Skin epidermis (tissue), 12 donors: ENCODE data around the gene C2CD5.
"Not testable (repeated sequence)": the region's sequence is repeated elsewhere in the genome, so short reads cannot be mapped to it uniquely, and the experiment has no call there.

Source experiments
- H3K27ac ChIP-seq, 21 experiments: fragments of 200-600 bp; sonication (generic) in 11 of 21; one replicate each; pipeline ENCODE4 v1.5.0; 2020; ENCODE audit warnings: mild to moderate bottlenecking in 3 of 21, inconsistent platforms in 2 of 21, moderate library complexity in 2 of 21
- H3K4me3 ChIP-seq, 7 experiments: fragments of 200-600 bp; sonication (generic) in 2 of 7; one replicate each; pipeline ENCODE4 v1.5.0; 2020; ENCODE audit warnings: inconsistent platforms in 2 of 7, mild to moderate bottlenecking in 2 of 7, moderate library complexity in 1 of 7

The C2CD5 gene, protein sequence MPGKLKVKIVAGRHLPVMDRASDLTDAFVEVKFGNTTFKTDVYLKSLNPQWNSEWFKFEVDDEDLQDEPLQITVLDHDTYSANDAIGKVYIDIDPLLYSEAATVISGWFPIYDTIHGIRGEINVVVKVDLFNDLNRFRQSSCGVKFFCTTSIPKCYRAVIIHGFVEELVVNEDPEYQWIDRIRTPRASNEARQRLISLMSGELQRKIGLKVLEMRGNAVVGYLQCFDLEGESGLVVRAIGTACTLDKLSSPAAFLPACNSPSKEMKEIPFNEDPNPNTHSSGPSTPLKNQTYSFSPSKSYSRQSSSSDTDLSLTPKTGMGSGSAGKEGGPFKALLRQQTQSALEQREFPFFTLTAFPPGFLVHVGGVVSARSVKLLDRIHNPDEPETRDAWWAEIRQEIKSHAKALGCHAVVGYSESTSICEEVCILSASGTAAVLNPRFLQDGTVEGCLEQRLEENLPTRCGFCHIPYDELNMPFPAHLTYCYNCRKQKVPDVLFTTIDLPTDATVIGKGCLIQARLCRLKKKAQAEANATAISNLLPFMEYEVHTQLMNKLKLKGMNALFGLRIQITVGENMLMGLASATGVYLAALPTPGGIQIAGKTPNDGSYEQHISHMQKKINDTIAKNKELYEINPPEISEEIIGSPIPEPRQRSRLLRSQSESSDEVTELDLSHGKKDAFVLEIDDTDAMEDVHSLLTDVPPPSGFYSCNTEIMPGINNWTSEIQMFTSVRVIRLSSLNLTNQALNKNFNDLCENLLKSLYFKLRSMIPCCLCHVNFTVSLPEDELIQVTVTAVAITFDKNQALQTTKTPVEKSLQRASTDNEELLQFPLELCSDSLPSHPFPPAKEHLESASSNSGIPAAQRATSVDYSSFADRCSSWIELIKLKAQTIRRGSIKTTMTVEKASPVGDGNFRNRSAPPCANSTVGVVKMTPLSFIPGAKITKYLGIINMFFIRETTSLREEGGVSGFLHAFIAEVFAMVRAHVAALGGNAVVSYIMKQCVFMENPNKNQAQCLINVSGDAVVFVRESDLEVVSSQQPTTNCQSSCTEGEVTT

DNA sequence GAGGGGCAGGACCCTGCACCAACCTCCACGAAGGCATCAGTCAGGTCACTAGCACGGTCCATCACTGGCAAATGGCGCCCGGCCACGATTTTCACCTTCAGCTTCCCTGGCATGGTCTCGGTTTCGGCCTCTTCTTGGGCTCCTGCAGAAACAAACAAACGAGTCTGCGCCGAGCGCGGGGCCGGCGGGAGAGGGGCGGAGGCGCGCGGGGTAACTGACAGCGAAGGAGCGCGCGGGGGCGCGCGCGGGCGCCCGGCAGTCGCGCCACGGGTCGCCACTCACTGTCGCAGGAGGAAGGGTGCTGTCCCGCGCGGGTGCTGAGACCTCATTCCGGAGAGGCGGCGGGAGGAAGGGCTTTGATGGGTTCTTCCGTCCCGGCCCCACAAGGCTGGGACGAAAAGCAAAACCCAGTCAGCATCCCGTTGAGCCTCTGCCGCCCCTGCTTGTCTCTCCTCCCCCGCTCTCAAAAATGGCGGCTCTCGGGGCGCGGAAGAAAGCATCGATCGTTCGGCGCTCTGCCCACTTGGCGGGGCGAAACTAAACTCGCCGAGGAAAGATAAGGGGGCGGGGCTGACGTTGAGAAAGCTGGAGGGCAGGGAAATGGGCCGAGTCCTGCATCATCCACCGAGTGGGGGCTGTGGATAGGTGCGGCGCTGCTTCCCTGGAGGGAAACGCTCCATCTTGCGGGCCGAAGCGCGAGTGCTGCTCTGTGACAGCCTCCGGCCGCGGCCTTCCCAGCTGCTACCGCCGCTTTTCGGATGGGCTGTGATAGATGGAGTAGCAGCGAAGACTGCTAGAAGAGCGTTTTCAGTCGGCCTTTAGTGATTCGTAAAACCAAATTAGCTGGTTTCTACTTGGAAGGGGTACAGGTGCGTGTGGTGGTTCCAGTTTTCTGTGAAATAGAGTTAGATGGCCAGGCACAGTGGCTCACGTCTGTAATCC is at the start of gene C2CD5:
Gene C2CD5, minus strand, starts transcription at position 505 of the 942 bp plus-strand sequence. Its CDS starts 392 bp downstream, at position 113.
- peak within 1 kb of the TSS; percentile 59 to 89 (median 80) for H3K4me3 ChIP-seq

DNA sequence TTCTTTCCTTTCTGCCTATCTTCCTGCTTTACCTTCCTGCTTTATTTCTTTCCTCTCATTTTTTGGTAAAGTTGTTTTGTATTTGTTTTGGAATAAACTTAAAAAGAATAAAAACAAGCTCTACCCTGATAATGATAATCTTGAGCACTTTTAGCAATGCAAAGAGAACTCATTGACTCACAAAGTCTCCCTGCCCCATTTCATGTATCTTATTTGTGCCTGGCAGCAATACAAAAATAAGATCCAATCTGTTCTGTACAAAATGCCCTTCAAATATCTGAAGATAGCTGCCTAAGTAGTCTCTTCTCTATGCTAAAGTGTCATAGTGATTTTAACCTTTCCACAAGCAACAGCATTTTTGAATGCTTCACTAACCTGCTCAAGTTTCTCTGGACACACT is 49.5 kb upstream of the C2CD5 start:
- Histone ChIP-seq H3K27ac (no peak overlapping the region), H3K4me3 (no peak overlapping the region)

More for the DNA sequence above, at the start of gene C2CD5:
- peak within 1 kb of the TSS; percentile 64 to 99 (median 93) for H3K27ac ChIP-seq

DNA sequence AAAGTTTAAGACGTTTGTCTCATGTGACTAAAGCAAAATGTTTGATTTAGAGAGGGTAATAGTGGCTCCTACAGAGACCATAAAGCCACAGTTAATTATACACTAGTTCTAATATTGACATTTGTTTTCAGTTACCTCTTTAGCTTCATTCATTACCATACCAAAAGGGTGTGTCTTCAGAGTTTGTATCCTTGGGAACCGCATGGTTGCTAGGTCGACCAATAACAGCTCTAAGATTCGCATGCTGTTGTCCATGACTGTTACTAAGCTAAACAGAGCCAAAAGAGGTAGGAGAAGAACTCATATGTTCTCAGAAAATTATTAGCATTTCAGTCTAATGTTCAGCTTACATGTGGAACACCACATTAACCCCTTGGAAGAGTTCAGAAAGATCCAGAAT is 44.5 kb upstream of the C2CD5 start:
- H3K27ac ChIP-seq = no peak overlapping the region
- H3K4me3 ChIP-seq = no peak overlapping the region

DNA sequence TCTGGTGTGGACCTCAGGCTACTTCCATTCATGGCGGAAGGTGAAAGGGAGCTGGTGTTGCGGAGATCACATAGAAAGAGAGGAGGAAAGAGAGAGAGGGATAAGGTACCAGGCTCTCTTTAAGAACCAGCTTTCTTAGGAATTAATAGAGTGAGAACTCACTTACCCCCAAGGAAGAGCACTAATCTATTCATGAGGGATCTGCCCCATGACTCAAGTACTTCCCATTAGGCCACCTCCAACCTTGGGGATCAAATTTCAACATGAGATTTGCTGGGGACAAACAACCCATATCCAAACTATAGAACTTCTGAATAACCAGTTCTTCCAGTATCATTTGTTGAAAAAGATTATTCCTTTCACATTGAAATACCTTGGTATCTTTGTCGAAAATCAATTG is 34.0 kb upstream of the C2CD5 start:
- Histone ChIP-seq H3K27ac (no peak overlapping the region), H3K4me3 (no peak overlapping the region)

DNA sequence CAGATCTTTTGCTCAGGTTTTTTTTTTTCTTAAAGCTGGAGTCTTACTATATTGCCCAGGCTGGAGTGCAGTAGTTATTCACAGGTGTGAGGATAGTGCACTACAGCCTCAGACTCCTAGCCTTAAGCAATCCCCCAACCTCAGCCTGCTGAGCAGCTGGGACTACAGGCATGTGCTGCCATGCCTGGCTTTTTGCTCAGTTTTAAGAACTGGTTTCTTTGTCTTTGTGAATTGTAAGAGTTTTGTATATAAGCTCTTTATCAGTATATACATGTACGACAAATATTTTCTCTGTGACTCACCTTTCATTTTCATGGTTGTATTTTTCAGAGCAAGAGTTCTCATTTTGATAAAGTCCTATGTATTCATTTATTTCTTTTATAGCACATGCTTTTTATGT is 33.3 kb upstream of the C2CD5 start:
- no peak overlapping the region for H3K4me3 ChIP-seq
- H3K27ac ChIP-seq = no peak overlapping the region

DNA sequence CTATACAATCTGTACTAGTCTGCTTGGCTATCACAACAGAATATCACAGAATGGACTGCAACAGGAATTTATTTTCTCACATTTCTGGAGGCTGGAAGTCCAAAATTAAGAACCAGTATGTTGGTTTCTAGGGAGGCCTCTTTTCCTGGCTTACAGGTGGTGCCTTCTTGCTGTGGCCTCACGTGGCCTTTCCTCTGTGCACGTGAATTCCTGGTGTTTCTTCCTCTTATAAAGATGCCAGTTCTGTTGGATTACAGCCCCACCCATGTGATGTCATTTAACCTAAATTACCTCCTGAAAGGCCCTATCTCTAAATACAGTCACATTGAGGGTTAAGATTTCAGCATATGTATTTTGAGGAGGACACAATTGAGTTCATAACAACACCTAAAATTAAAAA is 32.1 kb upstream of the C2CD5 start:
- no peak overlapping the region for H3K27ac ChIP-seq
- no peak overlapping the region for H3K4me3 ChIP-seq

DNA sequence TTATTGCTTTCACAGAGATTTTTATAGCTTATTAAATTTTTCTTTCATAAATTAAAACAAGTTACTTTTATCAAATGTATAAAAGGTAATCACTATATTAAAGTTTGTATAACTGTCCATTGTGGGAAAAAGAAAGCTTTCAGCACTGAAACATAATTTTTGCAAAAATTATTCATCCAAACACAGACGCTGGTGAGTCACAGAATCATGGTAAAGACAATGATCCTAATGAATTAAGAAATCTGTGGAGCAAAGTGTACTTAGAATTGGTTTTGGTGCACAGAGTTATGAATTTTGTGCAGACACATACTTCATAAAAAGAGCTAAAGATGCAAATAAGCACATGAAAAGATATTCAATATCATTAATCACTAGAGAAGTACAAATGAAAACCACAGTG is 31.7 kb upstream of the C2CD5 start:
- H3K27ac ChIP-seq = no peak overlapping the region
- H3K4me3 ChIP-seq = no peak overlapping the region

DNA sequence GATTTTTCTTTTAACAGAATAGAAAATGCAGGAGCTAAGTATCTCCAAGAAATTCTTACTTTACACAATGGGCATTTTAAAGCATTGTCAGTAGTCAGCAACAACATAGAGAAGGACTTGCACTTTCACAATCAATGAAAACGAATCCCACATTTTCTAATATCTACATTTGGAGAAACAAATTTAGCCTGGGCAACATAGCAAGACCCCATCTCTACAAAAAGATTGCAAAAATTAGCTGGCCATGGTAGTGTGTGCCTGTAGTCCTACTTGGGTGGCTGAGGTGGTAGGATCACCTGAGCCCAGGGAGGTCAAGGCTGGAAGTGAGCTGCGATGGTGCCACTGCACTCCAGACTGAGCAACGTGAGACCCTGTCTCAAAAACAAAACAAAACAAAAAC is 30.6 kb upstream of the C2CD5 start:
- no peak overlapping the region for H3K27ac ChIP-seq
- no peak overlapping the region for H3K4me3 ChIP-seq

DNA sequence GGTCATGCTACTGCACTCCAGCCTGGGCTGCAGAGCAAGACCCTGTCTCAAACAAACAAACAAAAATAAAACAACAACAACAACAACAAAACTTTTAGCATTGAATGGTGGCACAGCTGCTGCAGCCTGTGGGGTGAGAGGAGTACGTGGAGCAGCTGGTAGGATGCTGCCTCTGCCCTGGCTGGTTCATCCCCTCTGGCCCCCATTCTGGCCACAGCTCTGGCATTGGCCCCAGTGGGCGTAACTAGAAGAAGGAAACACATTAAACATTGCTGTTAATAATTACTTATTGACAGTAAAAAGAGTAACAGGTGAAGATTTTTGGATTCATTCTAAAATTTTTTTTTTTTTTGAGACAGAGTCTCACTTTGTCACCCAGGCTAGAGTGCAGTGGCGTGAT is 28.8 kb upstream of the C2CD5 start:
- Histone ChIP-seq H3K27ac (no peak overlapping the region), H3K4me3 (no peak overlapping the region)

DNA sequence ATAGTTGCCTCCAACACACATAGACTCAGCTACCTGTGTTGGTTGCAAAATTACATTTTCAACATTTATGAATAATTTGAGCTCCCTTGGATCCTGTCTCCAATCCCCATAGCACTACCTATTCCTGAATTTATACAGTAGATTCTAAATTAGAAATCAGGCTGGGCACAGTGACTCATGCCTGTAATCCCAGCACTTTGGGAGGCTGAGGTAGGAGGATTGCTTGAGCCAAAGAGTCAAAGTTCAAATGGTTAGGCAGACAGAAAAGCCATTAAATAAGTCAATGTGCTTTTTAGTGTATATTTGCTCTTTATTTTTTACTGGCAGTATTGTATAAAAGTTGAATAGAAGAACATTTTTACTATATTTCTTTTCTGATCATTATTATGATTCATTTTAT is 24.9 kb upstream of the C2CD5 start:
- Histone ChIP-seq H3K4me3 (no peak overlapping the region), H3K27ac (no peak overlapping the region)

DNA sequence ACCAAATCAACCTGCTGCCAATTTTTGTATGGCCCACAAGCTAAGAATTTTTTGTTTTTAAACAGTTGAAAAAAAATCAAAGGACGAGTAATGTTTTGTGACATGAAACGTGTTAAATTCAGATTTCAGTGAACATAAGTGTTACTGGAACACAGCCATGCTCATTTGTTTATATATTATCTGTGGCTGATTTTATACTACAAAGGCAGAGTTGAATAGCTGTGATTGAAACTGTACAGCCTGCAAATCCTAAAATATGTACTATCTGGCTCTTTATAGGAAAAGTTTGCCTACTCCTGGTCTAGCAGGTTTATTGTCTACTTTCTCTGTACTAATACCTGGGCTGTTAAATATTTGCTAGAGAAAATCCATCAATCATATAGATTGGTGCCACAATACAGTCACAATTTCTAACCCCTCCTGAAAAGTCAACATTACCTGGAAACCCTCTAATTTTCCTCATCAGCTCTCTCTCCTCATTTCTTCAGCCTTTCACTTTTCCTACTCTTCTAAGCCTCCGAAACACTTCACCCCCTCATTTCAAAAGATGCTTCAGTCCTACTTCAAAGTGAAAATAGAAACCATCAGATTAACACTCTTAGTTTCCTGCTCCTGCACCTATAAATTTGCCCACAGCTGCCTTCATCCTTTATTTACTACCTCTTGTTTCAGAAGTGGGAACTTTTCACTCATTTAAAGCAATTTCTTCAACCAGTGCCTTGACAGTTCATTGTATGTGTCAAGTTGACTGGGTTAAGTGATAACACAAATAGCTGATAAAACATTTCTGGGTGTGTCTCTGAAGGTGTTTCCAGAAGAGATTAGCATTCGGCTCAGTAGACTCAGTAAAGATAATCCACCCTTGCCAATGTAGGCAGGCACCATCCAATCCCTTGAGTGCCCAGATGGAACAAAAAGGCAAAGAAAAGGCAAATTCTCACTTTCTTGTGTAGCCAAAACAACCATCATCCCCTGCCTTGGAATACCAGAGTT is 18.0 kb upstream of the C2CD5 start:
- Histone ChIP-seq H3K27ac (no peak overlapping the region), H3K4me3 (no peak overlapping the region)

DNA sequence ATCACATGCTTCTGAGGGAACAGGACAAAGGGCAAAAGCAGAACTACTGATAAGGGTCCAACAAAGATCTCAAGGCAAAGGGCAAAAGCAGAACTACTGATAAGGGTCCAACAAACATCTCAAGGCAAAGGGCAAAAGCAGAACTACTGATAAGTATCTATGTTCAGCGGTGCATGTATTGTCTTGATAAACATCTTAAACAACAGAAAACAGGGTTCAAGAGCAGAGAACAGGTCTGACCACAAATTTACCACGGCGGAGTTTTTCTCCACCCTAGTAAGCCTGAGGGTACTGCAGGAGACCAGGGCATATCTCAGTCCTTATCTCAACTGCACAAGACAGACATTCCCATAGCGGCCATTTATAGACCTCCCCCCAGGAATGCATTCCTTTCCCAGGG is 10.4 kb upstream of the C2CD5 start:
- not testable (repeated sequence) for H3K27ac ChIP-seq, H3K4me3 ChIP-seq

DNA sequence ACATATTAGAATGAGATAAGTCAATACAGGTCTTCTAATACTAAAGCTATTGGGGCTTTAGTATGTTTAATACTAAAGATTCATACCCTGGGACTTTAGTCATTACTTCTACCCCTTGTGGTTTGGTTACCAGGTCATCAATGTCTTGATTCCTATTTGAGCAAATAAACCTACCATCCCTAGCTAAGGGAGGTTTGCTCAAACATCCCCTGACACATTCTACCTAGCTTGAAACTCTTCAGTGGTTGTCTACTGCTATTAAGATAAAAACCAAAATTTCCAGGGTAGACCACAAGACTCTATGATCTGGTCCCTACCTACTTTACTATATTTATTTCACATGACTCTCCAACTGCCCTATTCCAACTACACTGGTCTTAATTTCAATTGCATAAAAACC is 7.3 kb upstream of the C2CD5 start:
- H3K27ac ChIP-seq = no peak overlapping the region

DNA sequence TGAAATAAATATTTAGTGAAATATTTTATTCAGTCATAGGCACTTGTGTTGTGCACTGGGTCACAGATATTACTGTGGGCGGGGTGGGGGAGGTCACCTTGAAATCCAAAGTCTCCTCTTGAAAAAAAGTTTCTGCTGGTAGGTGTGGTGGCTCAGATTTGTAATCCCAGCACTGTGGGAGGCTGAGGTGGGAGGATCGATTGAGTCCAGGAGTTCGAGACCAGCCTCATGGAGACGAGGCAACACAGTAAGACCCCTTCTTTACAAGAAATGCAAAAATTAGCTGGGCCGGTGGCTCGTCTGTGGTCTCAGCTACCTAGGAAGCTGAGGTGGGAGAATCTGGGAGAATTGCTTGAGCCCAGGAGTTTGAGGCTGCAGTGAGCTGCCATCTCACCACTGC is 913 bp upstream of the C2CD5 start:
- peak overlapping the region in 1 of 7 experiments; percentile 73 for H3K4me3 ChIP-seq
- peak overlapping the region in 4 of 21 experiments; percentile 84 to 99 (median 86) for H3K27ac ChIP-seq

More for the DNA sequence above, 7.3 kb upstream of the C2CD5 start:
- no peak overlapping the region for H3K4me3 ChIP-seq

DNA sequence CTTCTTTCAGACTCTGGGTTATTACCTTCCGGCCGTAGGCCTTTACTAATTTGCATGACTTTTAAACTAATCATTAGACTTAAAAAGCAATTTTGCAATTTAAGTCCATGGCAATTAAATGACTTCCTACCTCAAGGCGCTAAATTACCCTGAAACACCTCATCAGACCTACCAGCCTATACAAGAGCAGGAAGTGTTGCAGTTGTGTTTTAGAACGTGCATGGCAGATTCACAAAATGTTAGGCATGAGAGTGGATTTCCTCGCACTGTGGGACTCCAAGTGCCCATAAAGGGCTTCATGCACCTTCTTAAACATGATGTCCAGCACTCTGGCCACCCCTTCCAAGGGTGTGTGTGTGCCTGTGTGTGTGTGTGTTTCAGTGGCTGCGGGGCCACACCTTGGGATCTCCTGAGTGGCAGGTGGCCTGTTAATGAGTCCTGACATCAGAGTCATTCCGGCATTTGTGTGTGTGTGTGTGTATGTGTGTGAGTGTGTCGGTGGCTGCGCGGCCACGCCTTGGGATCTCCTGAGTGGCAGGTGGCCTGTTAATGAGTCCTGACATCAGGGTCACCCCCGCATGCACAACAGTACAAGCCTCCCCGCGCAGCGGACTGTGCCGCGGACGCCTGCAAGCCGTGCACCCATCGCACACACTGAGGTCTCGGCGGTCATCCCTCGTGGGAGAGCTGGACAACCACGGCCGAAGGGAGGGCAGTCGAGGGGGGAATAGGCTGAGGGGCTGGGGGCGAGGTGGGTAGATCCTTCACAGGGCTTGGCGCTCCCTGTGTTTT is 900 bp downstream of the C2CD5 start:
- H3K27ac ChIP-seq = peak overlapping the region; percentile 64 to 99 (median 93)

DNA sequence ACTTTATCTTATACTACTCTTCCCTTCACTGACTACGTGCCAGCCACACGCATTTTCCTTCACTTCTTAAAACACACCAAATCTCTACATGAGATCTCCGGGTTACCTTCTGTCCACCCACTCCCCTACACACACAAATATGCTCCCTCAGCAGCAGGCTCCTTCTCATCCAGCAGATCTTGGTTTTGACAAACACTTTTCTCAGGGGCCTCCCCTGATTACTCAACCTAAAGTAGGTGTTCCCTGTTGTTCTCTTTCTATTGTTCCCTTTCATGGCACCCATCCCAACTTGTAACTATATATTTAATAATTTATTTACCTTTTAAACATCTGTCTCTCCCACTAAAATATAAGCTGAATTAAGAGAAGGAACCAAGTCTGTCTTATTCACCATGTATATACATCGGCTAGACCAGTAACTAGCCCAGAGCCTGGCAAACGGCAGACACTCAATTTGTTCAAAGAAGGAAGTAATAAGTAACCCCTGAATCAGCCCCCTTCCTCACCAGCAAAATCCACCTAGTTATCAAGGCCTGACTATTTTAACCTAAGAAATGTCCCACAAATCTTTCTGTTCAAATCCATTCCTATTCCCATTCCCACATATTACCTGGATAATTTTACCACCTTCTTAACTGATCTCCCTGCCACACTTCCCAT is 2.7 kb downstream of the C2CD5 start:
- peak overlapping the region in 1 of 21 experiments; percentile 8 for H3K27ac ChIP-seq

More for the DNA sequence above, 900 bp downstream of the C2CD5 start:
- H3K4me3 ChIP-seq = peak overlapping the region; percentile 59 to 89 (median 80)

DNA sequence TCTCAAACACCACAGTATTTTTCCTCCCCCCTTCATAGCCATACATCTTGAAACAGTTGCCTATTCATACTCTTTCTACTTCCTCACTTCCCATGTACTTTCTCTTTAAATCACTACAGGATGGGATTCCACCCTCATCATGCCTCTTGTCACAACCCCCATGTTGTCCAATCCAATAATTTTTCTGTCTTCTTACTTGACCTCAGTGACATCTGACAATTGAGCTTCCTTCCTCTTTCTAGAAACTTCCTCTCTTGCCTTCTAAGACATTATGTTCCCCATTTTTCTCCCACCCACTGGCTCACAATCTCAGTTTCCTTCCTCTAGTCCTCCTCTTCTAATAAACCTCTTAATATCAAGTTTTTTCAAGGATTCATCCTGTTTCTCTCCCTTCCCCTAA is 5.3 kb downstream of the C2CD5 start:
- no peak overlapping the region for H3K4me3 ChIP-seq
- H3K27ac ChIP-seq = peak overlapping the region in 1 of 21 experiments; percentile 14

More for the DNA sequence above, 2.7 kb downstream of the C2CD5 start:
- H3K4me3 ChIP-seq = no peak overlapping the region
